Fibroblast of pulmonary artery (primary cell): Measurements from ENCODE around the gene HIBCH.
"Not testable (repeated sequence)": the region's sequence is repeated elsewhere in the genome, so short reads cannot be mapped to it uniquely, and the experiment has no call there.

ENCODE experiments used
- DNase-seq: peaks from one replicate; pipeline ENCODE4 v3.0.0-alpha.2; 2010; ENCODE audit warnings: low read depth
- H3K4me3 ChIP-seq: replicated peaks from 2 replicates; pipeline ENCODE4 v1.5.1; 2011; ENCODE audit warnings: low read depth, mild to moderate bottlenecking, control low read depth, low read length, moderate library complexity
- TF ChIP-seq, protein P1 (sequence below): IDR thresholded peaks from 2 replicates; pipeline ENCODE4 v1.5.1; 2011; ENCODE audit warnings: mild to moderate bottlenecking, control low read depth, low read length, inconsistent platforms; ENCODE audit errors: missing control alignments

The HIBCH gene

GRCh38 chr2:190360965-190361364 is 41.3 kb upstream of the HIBCH start:
- TF ChIP-seq, protein P1, sequence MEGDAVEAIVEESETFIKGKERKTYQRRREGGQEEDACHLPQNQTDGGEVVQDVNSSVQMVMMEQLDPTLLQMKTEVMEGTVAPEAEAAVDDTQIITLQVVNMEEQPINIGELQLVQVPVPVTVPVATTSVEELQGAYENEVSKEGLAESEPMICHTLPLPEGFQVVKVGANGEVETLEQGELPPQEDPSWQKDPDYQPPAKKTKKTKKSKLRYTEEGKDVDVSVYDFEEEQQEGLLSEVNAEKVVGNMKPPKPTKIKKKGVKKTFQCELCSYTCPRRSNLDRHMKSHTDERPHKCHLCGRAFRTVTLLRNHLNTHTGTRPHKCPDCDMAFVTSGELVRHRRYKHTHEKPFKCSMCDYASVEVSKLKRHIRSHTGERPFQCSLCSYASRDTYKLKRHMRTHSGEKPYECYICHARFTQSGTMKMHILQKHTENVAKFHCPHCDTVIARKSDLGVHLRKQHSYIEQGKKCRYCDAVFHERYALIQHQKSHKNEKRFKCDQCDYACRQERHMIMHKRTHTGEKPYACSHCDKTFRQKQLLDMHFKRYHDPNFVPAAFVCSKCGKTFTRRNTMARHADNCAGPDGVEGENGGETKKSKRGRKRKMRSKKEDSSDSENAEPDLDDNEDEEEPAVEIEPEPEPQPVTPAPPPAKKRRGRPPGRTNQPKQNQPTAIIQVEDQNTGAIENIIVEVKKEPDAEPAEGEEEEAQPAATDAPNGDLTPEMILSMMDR: no peak
- no peak overlapping the region for H3K4me3 ChIP-seq
- DNase-seq: no peak

DNA sequence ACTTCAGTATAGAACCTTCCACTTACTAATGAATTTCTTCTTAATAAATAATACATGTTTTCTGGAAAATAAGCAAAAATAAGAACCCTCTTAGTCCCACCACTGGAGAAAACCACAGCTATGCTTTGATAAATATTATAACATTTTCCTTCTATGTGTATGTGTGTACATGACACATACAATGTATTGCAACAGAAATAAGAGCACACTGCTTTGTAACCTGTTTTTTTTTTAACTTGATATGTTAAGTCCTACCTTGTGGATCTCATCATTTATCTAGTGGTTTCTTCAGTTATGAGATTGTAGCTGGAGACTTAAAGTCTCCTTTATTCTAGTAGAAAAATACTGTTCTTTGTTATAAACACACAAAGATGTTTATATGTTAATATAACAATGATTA is 40.9 kb upstream of the HIBCH start:
- no peak for DNase-seq
- H3K4me3 ChIP-seq: no peak overlapping the region
- TF ChIP-seq, protein P1: no peak

- not testable (repeated sequence) for H3K4me3 ChIP-seq, DNase-seq
These were observed 39.2 kb upstream of the HIBCH start for GRCh38 chr2:190358655-190359448.

DNA sequence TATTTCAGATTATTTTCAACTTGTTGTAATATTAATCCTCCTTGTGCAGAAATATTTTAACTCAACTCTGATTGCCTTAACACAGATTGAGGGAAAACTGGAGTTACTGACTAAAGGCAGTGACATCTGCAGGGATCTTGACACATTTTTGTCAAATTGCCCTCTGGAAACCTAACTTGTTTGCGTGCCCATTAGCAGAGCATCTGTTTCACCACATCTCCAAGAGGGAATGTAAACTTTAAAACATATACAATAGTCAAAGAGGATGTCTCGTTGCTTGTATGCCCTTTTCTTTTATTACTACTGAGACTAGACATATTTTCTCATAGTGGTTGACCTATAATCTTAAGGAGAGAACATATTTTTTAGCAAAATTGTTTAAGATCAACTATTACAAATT is 38.0 kb upstream of the HIBCH start:
- TF ChIP-seq, protein P1: no peak
- no peak for DNase-seq
- H3K4me3 ChIP-seq: no peak overlapping the region

GRCh38 chr2:190355968-190356644 is 36.5 kb upstream of the HIBCH start:
- no peak overlapping the region for H3K4me3 ChIP-seq
- DNase-seq: peak; percentile 44
- TF ChIP-seq, protein P1: no peak

DNA sequence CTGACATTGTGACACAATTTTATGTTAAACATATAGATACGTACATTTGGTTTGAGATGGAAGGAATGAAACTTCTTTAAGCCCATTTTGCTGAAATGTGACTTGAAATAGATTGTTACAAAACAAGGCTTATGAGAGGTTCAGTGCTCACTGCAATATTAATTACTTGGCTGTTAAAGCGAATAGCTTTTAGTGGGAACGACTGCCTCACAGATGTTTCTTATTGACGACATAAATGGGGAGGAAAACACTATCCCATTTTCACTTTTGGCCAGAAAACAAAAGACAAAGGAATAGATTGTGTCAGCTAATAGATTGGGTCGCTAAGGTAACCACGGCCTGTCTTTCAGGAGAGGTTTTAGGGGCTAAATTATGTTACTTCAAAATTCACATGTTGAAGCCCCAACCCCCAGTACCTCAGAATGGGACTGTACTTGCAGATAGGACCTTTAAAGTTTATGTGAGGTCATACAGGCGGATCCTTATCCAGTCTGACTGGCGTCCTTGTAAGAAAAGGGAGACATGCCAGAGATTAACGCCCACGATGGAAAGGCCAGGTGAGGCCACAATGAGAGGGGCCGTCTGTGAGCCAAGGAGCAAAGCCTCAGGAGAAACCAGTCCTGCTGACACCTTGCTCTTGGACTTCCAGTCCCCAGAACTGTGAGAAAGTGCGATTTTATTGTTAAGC is 34.5 kb upstream of the HIBCH start:
- DNase-seq: no peak
- no peak overlapping the region for H3K4me3 ChIP-seq
- TF ChIP-seq, protein P1: no peak

DNA sequence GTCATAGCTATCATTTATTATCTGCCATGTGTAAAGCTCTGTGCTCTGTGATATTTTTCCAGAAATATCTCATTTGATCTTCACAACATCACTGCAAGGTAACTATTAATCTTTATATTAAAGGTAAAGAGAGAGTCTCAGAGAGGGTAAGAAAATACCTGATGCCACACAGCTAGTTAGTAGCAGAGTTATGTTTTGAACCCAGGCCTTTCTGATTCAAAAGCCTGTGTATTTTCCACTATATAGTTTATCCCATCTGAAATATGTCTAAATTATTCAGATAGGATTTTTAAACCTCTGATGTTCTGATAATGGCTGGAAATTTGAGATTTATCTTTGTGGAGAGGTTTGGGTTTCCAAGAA is 33.9 kb upstream of the HIBCH start:
- no peak overlapping the region for H3K4me3 ChIP-seq
- TF ChIP-seq, protein P1: no peak
- DNase-seq: no peak
